Osteoblast (primary cell): ENCODE data around the gene SETD6. TPM values are rescaled to one million over a fixed set of nuclear protein-coding genes. Genes with fewer than 3 reads are reported as not detected.
"Not testable (repeated sequence)": the region's sequence is repeated elsewhere in the genome, so short reads cannot be mapped to it uniquely, and the experiment has no call there.

Source experiments
- DNase-seq: peaks from one replicate; pipeline ENCODE4 v3.0.0; 2011; ENCODE audit warnings: low spot score, mixed read lengths; ENCODE audit not compliant: insufficient read length; ENCODE audit errors: missing footprints
- H2AFZ ChIP-seq: 2 replicates; pipeline ENCODE4 v1.6.0; 2011; ENCODE audit warnings: mild to moderate bottlenecking, low read length
- H3K27ac ChIP-seq: 2 replicates; pipeline ENCODE4 v1.5.1; 2011; ENCODE audit warnings: mild to moderate bottlenecking, low read depth, low read length, moderate library complexity
- H3K27me3 ChIP-seq: 2 replicates; pipeline ENCODE4 v1.6.0; 2012; ENCODE audit warnings: mild to moderate bottlenecking, control low read depth, inconsistent platforms, low read length, moderate library complexity; ENCODE audit not compliant: insufficient read depth
- H3K36me3 ChIP-seq: 2 replicates; pipeline ENCODE4 v1.5.1; 2011; ENCODE audit warnings: mild to moderate bottlenecking, low read length, control low read depth, moderate library complexity; ENCODE audit not compliant: insufficient read depth
- H3K4me1 ChIP-seq: 2 replicates; pipeline ENCODE4 v1.5.1; 2011; ENCODE audit warnings: mild to moderate bottlenecking, low read length, control low read depth, moderate library complexity; ENCODE audit not compliant: insufficient read depth
- H3K4me2 ChIP-seq: 2 replicates; pipeline ENCODE4 v1.6.0; 2011; ENCODE audit warnings: mild to moderate bottlenecking, low read length; ENCODE audit not compliant: insufficient read depth
- H3K4me3 ChIP-seq: fragments of 200-600 bp; sonication (generic); 3 replicates; pipeline ENCODE4 v1.5.1; 2012; ENCODE audit warnings: mild to moderate bottlenecking, low read length, inconsistent platforms; ENCODE audit not compliant: insufficient read depth
- H3K79me2 ChIP-seq: 2 replicates; pipeline ENCODE4 v1.6.0; 2012; ENCODE audit warnings: mild to moderate bottlenecking, low read length, control low read depth, inconsistent platforms; ENCODE audit not compliant: insufficient read depth
- H3K9me3 ChIP-seq: 2 replicates; pipeline ENCODE4 v1.5.1; 2011; ENCODE audit warnings: low read depth, low read length, control low read depth
- H4K20me1 ChIP-seq: 2 replicates; pipeline ENCODE4 v1.6.0; 2012; ENCODE audit warnings: mild to moderate bottlenecking, low read length, control low read depth; ENCODE audit not compliant: insufficient read depth
- total RNA-seq: library from RNA; depleted of rRNA; stranded (reverse); fragments of >200 nt; gene quantifications from 2 replicates; pipeline ENCODE4 v1.2.3, GENCODE V29; 2012
- TF ChIP-seq, protein P1 (sequence below): IDR thresholded peaks from 2 replicates; pipeline ENCODE4 v1.5.1; 2011; ENCODE audit warnings: mild to moderate bottlenecking, low read depth, low read length, moderate library complexity; ENCODE audit errors: extremely low read depth

The SETD6 gene
- total RNA-seq, 1 donor, result 12.3 TPM

DNA sequence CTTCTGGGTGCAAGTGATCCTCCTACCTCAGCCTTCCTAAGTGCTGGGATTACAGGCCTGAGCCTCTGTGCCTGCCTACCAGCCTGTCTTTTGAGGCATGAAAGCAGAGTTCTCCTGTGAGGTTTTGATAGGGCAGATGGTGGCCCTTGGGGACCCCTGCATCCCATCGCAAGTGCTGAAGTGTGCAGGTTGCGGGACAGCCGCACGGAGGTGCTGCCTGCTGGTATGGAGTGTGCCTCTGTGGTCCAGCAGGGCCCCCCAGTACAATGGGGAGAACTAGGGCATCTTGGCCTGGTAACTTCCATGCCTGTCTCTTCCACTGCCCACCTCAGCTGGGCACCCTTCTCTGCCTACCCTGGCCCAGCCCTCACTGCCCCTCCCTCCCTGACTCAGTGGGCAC is 25.3 kb upstream of the SETD6 start:
- Histone ChIP-seq H3K4me1 (no peaks in the 10 kb centered on the region), H3K79me2 (no peaks in the 10 kb centered on the region), H3K27me3 (no peaks in the 10 kb centered on the region), H3K9me3 (no peaks in the 10 kb centered on the region), H3K4me2 (no peak overlapping the region), H2AFZ (no peak overlapping the region), H3K4me3 (no peak overlapping the region), H4K20me1 (no peaks in the 10 kb centered on the region), H3K36me3 (no peaks in the 10 kb centered on the region), H3K27ac (no peak overlapping the region)
- TF ChIP-seq, protein P1, sequence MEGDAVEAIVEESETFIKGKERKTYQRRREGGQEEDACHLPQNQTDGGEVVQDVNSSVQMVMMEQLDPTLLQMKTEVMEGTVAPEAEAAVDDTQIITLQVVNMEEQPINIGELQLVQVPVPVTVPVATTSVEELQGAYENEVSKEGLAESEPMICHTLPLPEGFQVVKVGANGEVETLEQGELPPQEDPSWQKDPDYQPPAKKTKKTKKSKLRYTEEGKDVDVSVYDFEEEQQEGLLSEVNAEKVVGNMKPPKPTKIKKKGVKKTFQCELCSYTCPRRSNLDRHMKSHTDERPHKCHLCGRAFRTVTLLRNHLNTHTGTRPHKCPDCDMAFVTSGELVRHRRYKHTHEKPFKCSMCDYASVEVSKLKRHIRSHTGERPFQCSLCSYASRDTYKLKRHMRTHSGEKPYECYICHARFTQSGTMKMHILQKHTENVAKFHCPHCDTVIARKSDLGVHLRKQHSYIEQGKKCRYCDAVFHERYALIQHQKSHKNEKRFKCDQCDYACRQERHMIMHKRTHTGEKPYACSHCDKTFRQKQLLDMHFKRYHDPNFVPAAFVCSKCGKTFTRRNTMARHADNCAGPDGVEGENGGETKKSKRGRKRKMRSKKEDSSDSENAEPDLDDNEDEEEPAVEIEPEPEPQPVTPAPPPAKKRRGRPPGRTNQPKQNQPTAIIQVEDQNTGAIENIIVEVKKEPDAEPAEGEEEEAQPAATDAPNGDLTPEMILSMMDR, result no peak
- peak; percentile 26 for DNase-seq

DNA sequence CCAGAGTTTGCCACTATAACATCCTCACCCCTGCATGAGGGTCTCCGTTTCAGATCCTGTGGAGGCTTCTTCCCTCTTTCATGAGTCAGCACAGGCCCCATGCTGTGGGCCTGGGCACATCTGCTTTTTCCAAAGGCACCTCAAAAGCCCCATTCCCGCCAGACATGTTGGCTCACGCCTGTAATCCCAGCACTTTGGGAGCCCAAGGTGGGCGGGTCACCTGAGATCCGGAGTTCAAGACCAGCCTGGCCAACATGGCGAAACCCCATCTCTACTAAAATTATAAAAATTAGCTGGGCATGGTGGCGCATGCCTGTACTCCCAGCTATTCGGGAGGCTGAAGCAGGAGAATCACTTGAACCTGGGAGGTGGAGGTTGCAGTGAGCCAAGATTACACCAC is 24.8 kb upstream of the SETD6 start:
- H3K4me2 ChIP-seq, result not testable (repeated sequence)

DNA sequence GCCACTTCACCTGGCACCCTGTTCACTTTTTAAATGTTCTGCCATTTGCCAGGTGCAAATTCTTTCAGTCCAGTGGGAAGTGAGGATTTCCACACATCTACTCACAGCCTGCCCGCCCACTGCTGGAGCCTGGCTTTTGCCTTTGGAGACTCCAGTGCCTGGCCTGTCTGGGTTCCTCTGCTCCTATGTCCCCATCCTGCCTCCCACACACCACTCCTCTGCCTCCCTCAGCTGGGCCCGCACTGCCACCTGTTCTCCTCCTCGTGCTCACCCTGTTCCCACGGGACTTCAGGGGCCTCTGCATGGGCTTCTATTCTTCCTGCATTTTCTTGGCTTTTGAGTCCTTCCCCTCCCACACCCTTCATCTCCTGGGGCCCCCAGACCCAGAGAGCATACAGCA is 23.3 kb upstream of the SETD6 start:
- DNase-seq, result peak; percentile 59
- no peak overlapping the region for H3K4me3 ChIP-seq
- no peak overlapping the region for H3K27ac ChIP-seq
- H4K20me1 ChIP-seq, result no peaks in the 10 kb centered on the region
- no peaks in the 10 kb centered on the region for H3K27me3 ChIP-seq
- H3K4me2 ChIP-seq, result no peak overlapping the region
- H3K9me3 ChIP-seq, result no peaks in the 10 kb centered on the region
- no peaks in the 10 kb centered on the region for H3K79me2 ChIP-seq
- no peaks in the 10 kb centered on the region for H3K36me3 ChIP-seq
- no peak overlapping the region for H2AFZ ChIP-seq
- TF ChIP-seq, protein P1, result no peak
- peaks cover 3% of the 10 kb centered on the region for H3K4me1 ChIP-seq

More for the DNA sequence above, 24.8 kb upstream of the SETD6 start:
- H3K4me1 ChIP-seq, H2AFZ ChIP-seq, H4K20me1 ChIP-seq, H3K27ac ChIP-seq, H3K36me3 ChIP-seq, H3K27me3 ChIP-seq, H3K79me2 ChIP-seq, DNase-seq, H3K4me3 ChIP-seq, H3K9me3 ChIP-seq: not testable (repeated sequence)

DNA sequence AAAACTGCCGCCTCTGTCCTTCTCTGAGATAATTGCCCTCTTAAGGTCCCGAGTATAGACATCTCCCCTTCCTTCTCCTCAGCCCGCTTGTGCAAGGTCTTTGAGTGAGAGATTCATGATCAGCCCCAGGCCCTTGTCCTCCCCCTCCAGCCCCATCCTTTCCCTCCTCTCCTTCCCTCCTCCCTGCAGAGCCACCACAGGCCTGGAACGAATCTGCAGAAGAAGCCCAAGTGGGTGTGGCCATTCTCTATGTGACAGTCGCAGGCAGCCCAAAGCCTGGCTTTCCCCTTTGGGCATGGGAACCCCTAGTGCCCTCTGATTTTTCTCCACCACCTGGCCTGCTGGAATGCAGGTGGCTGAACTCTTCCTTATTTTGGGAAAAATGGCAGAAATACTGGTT is 22.6 kb upstream of the SETD6 start:
- Histone ChIP-seq H3K4me1 (peaks cover 3% of the 10 kb centered on the region), H2AFZ (no peak overlapping the region), H3K4me3 (no peak overlapping the region), H3K27me3 (no peaks in the 10 kb centered on the region), H3K9me3 (no peaks in the 10 kb centered on the region), H3K27ac (no peak overlapping the region), H3K4me2 (no peak overlapping the region), H3K79me2 (no peaks in the 10 kb centered on the region), H3K36me3 (no peaks in the 10 kb centered on the region), H4K20me1 (no peaks in the 10 kb centered on the region)
- peak; percentile 37 for DNase-seq
- TF ChIP-seq, protein P1, result no peak
